Measurements from ENCODE around the gene EMX2. TPM values are rescaled to one million over a fixed set of nuclear protein-coding genes. Genes with fewer than 3 reads are reported as not detected.

EMX2 gene
- total and polyA plus RNA-seq, 2 of the 13 experiments (the other 11 are each of a cell fraction or from before 2014, with no cell fraction given), result not detected

- TF ChIP-seq ZHX2 (IDR thresholded peaks at IDR 0.05; ENCODE audit: low read depth), result no peak
- TF ChIP-seq ZHX2 (CRISPR knock-in tag; IDR thresholded peaks at IDR 0.05; ENCODE audit: borderline replicate concordance), result no peak
- no peak for TF ChIP-seq ELK4 (CRISPR knock-in tag; IDR thresholded peaks at IDR 0.05; ENCODE audit: borderline replicate concordance)
- no peak for TF ChIP-seq NFYB (CRISPR knock-in tag; IDR thresholded peaks at IDR 0.05)
- no peak for TF ChIP-seq NR2F6 (IDR thresholded peaks at IDR 0.05)
- no peak for TF ChIP-seq NR2F6 (CRISPR knock-in tag; IDR thresholded peaks at IDR 0.05)
- no peak for TF ChIP-seq ZNF780A (CRISPR knock-in tag; IDR thresholded peaks at IDR 0.05)
- no peak for TF ChIP-seq MTA3 (CRISPR knock-in tag; IDR thresholded peaks at IDR 0.05)
- no peak for TF ChIP-seq SRSF1 (optimal IDR thresholded peaks at IDR 0.05; ENCODE audit: low read depth, low read length)
- no peak for TF ChIP-seq CEBPZ (IDR thresholded peaks at IDR 0.05; ENCODE audit: low read length)
- no peak for TF ChIP-seq YEATS2 (CRISPR knock-in tag; IDR thresholded peaks at IDR 0.05; ENCODE audit: borderline replicate concordance)
- TF ChIP-seq ZNF775 (CRISPR knock-in tag; IDR thresholded peaks at IDR 0.05; ENCODE audit: borderline replicate concordance), result no peak
- no peak for TF ChIP-seq KMT2B (CRISPR knock-in tag; IDR thresholded peaks at IDR 0.05)
- no peak for TF ChIP-seq ZNF572 (CRISPR knock-in tag; IDR thresholded peaks at IDR 0.05)
- TF ChIP-seq ZNF704 (CRISPR knock-in tag; IDR thresholded peaks at IDR 0.05; ENCODE audit: borderline replicate concordance), result no peak
- no peak for TF ChIP-seq KAT2B (IDR thresholded peaks at IDR 0.05; ENCODE audit: borderline replicate concordance, low read depth, low read length)
- no peak for TF ChIP-seq FOXK2 (IDR thresholded peaks at IDR 0.05)
- no peak for TF ChIP-seq ZNF124 (CRISPR knock-in tag; IDR thresholded peaks at IDR 0.05)
- no peak for TF ChIP-seq ZC3H4 (CRISPR knock-in tag; IDR thresholded peaks at IDR 0.05; ENCODE audit: borderline replicate concordance)
- TF ChIP-seq JUN (CRISPR knock-in tag; IDR thresholded peaks at IDR 0.05), result no peak
- TF ChIP-seq SP5 (CRISPR knock-in tag; IDR thresholded peaks at IDR 0.05; ENCODE audit: borderline replicate concordance, low read depth), result no peak
- TF ChIP-seq BORCS8-MEF2B (CRISPR knock-in tag; IDR thresholded peaks at IDR 0.05), result no peak
Observed at GRCh38 chr10:117497736-117498135, 44.8 kb upstream of the EMX2 start (continued).
